Esophagus mucosa (tissue), 1 donor: ENCODE results near the gene RAB32. TPM values are rescaled to one million over a fixed set of nuclear protein-coding genes. Genes with fewer than 3 reads are reported as not detected.
A peak's percentile ranks its signal among the peaks of the same experiment; 100 is the strongest.

ENCODE experiments used
- ATAC-seq: fragments of 200-7000 bp; cut with Tn5 transposase; one replicate; pipeline ENCODE4 v1.9.1; 2020
- total RNA-seq: library from RNA; stranded (reverse); gene quantifications from one replicate; pipeline ENCODE4 v1.2.4, GENCODE V29; 2023
- donor health status: DM: yes; HTN: yes; CAD: no.

Gene RAB32
- total RNA-seq, 1 donor from 2014 or later, result 5.7 TPM

GRCh38 chr6:146583966-146584365 is 40.3 kb downstream of the RAB32 start:
- ATAC-seq, result no peak

DNA sequence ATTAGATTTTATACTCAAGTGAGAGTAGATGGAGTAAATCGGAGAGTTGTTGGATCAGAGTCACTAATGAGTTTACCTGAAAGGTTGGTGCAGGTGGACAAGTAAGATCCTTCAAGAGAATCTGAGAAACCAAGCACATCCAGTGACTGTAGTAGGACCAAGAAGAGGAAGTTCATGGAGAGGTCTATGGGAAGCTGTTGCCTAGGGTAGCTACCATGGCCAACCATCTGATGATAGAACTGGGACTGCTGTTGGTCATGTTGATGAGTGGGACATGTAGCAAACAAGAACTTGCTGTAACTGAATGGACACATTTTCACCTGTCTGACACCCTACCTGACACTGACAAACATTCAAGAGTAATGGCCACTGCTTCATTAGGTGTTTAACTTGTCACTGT is 43.8 kb downstream of the RAB32 start:
- no peak for ATAC-seq

DNA sequence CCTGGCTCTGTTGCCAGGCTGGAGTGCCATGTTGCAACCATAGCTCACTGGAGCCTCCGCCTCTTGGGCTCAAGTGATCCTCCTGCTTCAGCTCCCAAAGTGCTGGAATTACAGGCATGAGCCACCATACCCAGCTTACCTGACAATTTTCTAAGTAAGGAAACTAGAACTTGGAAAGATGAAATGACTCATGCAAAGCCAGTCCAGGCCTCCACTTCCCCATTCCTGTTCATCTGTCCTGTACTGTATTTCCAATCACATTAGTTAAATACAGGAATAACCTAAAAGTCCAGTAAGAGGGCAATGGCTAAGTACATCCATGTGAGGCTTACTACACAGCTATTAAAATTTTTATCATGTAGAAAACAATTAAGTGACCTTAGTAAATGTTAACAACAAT is 46.9 kb downstream of the RAB32 start:
- no peak for ATAC-seq

- no peak for ATAC-seq
These were observed 48.8 kb downstream of the RAB32 start for GRCh38 chr6:146592451-146592850.

GRCh38 chr6:146593986-146594385 is 50.4 kb downstream of the RAB32 start:
- no peak for ATAC-seq

DNA sequence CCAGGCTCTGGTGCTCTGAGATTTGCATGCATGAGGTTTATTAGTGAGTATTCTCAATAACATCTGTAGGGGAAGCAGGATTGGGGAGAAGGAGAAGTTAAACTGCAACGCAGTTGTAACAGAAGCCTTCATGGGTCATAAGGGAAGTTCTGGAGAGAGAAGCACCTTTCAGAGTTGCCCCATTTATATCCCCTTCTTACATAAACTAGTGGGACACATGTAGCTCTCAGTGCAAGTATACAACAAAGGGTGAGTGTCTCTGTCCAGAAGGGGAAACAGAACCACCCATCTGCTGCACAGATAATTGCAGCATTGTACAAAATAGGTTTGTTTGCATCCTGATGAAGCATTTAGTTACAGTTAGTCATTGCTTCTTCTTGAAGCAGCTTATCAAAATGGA is 50.9 kb downstream of the RAB32 start:
- no peak for ATAC-seq

DNA sequence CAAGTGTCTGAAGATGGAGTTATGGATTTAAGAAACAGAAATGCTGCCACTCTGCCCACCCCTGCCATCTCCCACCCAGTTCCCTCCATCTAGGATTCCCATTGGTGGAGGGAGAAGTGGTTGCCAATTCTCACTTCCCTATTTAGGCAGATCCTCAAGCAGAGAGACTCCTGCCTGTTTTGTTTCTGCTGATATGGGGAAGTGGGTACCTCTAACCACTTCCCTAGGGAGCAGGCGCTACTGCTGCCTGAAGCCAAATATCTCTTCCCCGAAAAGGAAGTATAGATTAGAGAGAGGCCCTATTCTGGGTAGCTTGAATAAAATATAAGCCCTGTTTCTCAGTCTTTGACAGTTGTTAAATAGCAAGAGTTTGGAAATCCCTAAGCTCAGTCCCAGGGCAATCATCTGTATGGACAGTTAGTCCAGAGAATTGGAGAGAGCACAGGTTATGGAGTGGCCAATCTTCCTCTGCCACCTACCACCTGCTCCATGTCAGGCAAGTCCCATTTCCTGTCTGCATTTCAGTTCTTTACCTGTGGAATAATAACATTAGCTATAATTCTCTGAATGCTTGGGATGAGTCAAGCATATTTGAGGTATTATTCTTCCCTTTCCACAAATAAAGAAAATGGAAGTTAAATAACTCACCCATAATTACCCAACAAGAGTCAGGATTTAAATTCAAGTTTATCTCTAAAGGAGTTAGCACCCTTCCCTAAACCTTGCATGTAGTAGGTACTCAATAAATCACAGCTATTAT is 52.5 kb downstream of the RAB32 start:
- no peak for ATAC-seq

- ATAC-seq, result peak; percentile 28
These were observed 55.3 kb downstream of the RAB32 start, which contains the start of gene ADGB for GRCh38 chr6:146598772-146599405. Gene ADGB, plus strand, starts transcription at chr6:146598972. Its CDS starts 69 bp downstream, at chr6:146599041.

- ATAC-seq, result no peak
These were observed 57.7 kb downstream of the RAB32 start for GRCh38 chr6:146601352-146601751.

DNA sequence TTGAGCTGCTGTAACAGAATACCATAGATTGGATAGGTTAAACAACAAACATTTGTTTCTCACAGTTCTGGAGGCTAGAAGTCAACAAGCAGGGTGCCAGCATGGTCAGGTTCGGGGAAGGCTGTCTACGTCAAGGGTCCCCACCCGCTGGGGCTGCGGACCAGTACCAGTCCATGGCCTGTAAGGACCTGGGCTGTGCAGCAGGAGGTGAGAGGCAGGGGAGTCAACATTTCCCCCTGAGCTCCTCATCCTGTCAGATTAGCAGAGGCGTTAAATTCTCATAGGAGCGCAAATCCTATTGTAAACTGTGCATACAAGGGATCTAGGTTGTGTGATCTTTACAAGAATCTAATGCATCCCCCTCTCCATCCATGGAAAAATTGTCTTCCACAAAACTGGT is 58.9 kb downstream of the RAB32 start:
- no peak for ATAC-seq

Other genes with a start within 250 kb of the RAB32 start
- not detected for gene ADGB, start 55.1 kb downstream of the RAB32 start, total RNA-seq